ENCODE measurements around the gene CAMK1D.
A peak's percentile ranks its signal among the peaks of the same experiment; 100 is the strongest.

The CAMK1D gene

GRCh38 chr10:12675186-12675585, 325.8 kb downstream of the CAMK1D start:
- H3K4me3 ChIP-seq (ENCODE audit: low read length), result no peak overlapping the region
- TF ChIP-seq ZNF274 (IDR thresholded peaks at IDR 0.05; ENCODE audit: low read depth, low read length), result no peak

GRCh38 chr10:12679636-12680035, 330.3 kb downstream of the CAMK1D start:
- no peak for TF ChIP-seq ZNF274 (IDR thresholded peaks at IDR 0.05; ENCODE audit: low read depth, low read length)
- H3K4me3 ChIP-seq (ENCODE audit: low read length), result no peak overlapping the region

GRCh38 chr10:12681252-12681651, 331.9 kb downstream of the CAMK1D start:
- no peak for TF ChIP-seq ZNF274 (IDR thresholded peaks at IDR 0.05; ENCODE audit: low read depth, low read length)
- H3K4me3 ChIP-seq (ENCODE audit: low read length), result no peak overlapping the region

- no peak overlapping the region for H3K4me3 ChIP-seq (ENCODE audit: low read length)
- no peak for TF ChIP-seq ZNF274 (IDR thresholded peaks at IDR 0.05; ENCODE audit: low read depth, low read length)
These were observed 335.4 kb downstream of the CAMK1D start for GRCh38 chr10:12684784-12685183.

GRCh38 chr10:12685261-12686058, 336.1 kb downstream of the CAMK1D start:
- TF ChIP-seq ZNF274 (IDR thresholded peaks at IDR 0.05; ENCODE audit: low read depth, low read length), result no peak
- H3K4me3 ChIP-seq (ENCODE audit: low read length), result no peak overlapping the region

- TF ChIP-seq ZNF274 (IDR thresholded peaks at IDR 0.05; ENCODE audit: low read depth, low read length), result no peak
- H3K4me3 ChIP-seq (ENCODE audit: low read length), result no peak overlapping the region
These were observed 338.6 kb downstream of the CAMK1D start for GRCh38 chr10:12687996-12688395.

GRCh38 chr10:12689893-12690292, 340.5 kb downstream of the CAMK1D start:
- TF ChIP-seq ZNF274 (IDR thresholded peaks at IDR 0.05; ENCODE audit: low read depth, low read length), result no peak
- H3K4me3 ChIP-seq (ENCODE audit: low read length), result no peak overlapping the region

GRCh38 chr10:12690525-12691126, 341.3 kb downstream of the CAMK1D start:
- no peak overlapping the region for H3K4me3 ChIP-seq (ENCODE audit: low read length)
- no peak for TF ChIP-seq ZNF274 (IDR thresholded peaks at IDR 0.05; ENCODE audit: low read depth, low read length)

GRCh38 chr10:12691596-12691995, 342.2 kb downstream of the CAMK1D start:
- H3K4me3 ChIP-seq (ENCODE audit: low read length), result no peak overlapping the region
- TF ChIP-seq ZNF274 (IDR thresholded peaks at IDR 0.05; ENCODE audit: low read depth, low read length), result no peak

GRCh38 chr10:12697764-12698163, 348.4 kb downstream of the CAMK1D start:
- TF ChIP-seq ZNF274 (IDR thresholded peaks at IDR 0.05; ENCODE audit: low read depth, low read length), result no peak
- no peak overlapping the region for H3K4me3 ChIP-seq (ENCODE audit: low read length)

GRCh38 chr10:12699258-12699700, 349.9 kb downstream of the CAMK1D start:
- TF ChIP-seq ZNF274 (IDR thresholded peaks at IDR 0.05; ENCODE audit: low read depth, low read length), result no peak
- H3K4me3 ChIP-seq (ENCODE audit: low read length), result peak overlapping the region; percentile 14; the same call in 1 of the 2 replicates

- no peak overlapping the region for H3K4me3 ChIP-seq (ENCODE audit: low read length)
- TF ChIP-seq ZNF274 (IDR thresholded peaks at IDR 0.05; ENCODE audit: low read depth, low read length), result no peak
These were observed 350.6 kb downstream of the CAMK1D start for GRCh38 chr10:12699781-12700556.

- no peak for TF ChIP-seq ZNF274 (IDR thresholded peaks at IDR 0.05; ENCODE audit: low read depth, low read length)
These were observed 351.2 kb downstream of the CAMK1D start for GRCh38 chr10:12700557-12700874.

GRCh38 chr10:12701696-12702095, 352.3 kb downstream of the CAMK1D start:
- H3K4me3 ChIP-seq (ENCODE audit: low read length), result no peak overlapping the region
- TF ChIP-seq ZNF274 (IDR thresholded peaks at IDR 0.05; ENCODE audit: low read depth, low read length), result no peak

More at GRCh38 chr10:12700557-12700874, 351.2 kb downstream of the CAMK1D start:
- H3K4me3 ChIP-seq (ENCODE audit: low read length), result no peak overlapping the region

Measured in GM08714 (cell line).